Measurements from ENCODE around the gene CASS4.

DNA sequence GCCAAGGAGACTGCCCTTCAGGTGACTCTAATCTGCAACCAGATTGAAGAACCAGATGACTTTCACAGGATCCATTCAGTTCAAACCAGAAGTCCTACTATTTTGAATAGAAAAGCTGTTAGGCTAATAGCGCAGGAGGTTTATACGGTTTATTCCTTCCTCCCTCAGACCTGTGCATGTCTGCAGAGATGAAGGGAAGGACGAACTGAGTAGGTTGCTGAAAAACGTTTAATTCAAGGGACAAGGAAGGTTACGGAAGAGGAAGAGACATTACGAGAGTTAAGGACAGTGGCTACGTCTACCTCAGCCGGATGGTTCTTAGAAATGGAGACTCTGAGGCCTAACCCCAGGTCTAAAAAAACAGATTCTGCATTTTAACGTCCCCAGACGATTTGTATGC, 21.0 kb upstream of the CASS4 start:
- TF ChIP-seq MXI1 (conservative IDR thresholded peaks at IDR 0.05; ENCODE audit: poor library complexity, severe bottlenecking), result no peak
- TF ChIP-seq TAF1 (IDR thresholded peaks at IDR 0.05; ENCODE audit: low read depth), result no peak
- TF ChIP-seq, protein P1, sequence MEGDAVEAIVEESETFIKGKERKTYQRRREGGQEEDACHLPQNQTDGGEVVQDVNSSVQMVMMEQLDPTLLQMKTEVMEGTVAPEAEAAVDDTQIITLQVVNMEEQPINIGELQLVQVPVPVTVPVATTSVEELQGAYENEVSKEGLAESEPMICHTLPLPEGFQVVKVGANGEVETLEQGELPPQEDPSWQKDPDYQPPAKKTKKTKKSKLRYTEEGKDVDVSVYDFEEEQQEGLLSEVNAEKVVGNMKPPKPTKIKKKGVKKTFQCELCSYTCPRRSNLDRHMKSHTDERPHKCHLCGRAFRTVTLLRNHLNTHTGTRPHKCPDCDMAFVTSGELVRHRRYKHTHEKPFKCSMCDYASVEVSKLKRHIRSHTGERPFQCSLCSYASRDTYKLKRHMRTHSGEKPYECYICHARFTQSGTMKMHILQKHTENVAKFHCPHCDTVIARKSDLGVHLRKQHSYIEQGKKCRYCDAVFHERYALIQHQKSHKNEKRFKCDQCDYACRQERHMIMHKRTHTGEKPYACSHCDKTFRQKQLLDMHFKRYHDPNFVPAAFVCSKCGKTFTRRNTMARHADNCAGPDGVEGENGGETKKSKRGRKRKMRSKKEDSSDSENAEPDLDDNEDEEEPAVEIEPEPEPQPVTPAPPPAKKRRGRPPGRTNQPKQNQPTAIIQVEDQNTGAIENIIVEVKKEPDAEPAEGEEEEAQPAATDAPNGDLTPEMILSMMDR (IDR thresholded peaks at IDR 0.05; ENCODE audit: poor library complexity, severe bottlenecking), result no peak
- TF ChIP-seq EZH2 (IDR thresholded peaks at IDR 0.05; ENCODE audit: borderline replicate concordance, insufficient read depth, low read length, poor library complexity, severe bottlenecking), result no peak
- TF ChIP-seq, protein P2, sequence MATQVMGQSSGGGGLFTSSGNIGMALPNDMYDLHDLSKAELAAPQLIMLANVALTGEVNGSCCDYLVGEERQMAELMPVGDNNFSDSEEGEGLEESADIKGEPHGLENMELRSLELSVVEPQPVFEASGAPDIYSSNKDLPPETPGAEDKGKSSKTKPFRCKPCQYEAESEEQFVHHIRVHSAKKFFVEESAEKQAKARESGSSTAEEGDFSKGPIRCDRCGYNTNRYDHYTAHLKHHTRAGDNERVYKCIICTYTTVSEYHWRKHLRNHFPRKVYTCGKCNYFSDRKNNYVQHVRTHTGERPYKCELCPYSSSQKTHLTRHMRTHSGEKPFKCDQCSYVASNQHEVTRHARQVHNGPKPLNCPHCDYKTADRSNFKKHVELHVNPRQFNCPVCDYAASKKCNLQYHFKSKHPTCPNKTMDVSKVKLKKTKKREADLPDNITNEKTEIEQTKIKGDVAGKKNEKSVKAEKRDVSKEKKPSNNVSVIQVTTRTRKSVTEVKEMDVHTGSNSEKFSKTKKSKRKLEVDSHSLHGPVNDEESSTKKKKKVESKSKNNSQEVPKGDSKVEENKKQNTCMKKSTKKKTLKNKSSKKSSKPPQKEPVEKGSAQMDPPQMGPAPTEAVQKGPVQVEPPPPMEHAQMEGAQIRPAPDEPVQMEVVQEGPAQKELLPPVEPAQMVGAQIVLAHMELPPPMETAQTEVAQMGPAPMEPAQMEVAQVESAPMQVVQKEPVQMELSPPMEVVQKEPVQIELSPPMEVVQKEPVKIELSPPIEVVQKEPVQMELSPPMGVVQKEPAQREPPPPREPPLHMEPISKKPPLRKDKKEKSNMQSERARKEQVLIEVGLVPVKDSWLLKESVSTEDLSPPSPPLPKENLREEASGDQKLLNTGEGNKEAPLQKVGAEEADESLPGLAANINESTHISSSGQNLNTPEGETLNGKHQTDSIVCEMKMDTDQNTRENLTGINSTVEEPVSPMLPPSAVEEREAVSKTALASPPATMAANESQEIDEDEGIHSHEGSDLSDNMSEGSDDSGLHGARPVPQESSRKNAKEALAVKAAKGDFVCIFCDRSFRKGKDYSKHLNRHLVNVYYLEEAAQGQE (IDR thresholded peaks at IDR 0.05; ENCODE audit: borderline replicate concordance), result no peak
- TF ChIP-seq SMC3 (conservative IDR thresholded peaks at IDR 0.05; ENCODE audit: poor library complexity), result no peak
- no peak for TF ChIP-seq POLR2AphosphoS5 (IDR thresholded peaks at IDR 0.05)

All from neural cell (in vitro differentiated cells).